Right kidney (tissue), 1 donor: ENCODE data around the gene CNTNAP5.

Experiments used
- DNase-seq: peaks from one replicate; pipeline ENCODE4 v3.0.0-alpha.2; 2016

CNTNAP5 gene

DNA sequence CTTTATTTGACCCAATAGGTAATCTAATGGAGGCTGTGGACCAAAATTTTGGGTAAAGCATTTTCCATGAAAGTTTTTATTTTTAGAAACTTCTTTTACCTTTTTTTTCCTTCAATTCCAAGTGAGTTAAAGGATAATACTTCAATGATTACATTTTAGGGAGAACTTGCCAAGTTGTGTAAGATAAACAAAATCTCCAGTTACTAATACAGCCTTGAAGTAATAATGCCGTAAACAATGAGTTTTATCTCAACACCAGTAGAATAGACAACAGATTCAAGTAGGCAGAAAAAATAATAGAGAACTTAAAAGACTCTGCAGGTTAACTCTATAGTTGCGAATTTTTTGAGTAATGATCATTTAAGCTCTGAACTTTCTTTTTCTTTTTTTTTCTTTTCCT, 807.4 kb downstream of the CNTNAP5 start:
- no peak for DNase-seq

DNA sequence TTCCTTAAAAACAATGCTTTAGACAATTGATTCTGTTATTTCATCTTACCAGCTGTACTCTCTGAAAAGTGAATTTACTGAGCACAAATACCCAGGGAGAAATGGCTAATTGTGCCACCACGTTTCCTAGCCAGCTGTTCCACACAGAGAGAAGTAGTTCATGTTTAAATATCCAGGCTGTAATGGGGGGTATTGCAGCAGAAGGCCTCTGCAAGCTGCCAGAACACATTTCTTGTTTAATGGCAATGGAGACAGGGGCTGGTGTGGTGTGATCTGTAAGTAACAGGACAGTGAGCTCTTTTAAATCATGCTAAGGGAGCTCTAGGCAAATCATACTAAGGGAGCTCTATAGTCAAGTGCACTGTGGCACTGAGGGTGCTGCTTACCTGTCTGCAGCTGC, 809.2 kb downstream of the CNTNAP5 start:
- no peak for DNase-seq

DNA sequence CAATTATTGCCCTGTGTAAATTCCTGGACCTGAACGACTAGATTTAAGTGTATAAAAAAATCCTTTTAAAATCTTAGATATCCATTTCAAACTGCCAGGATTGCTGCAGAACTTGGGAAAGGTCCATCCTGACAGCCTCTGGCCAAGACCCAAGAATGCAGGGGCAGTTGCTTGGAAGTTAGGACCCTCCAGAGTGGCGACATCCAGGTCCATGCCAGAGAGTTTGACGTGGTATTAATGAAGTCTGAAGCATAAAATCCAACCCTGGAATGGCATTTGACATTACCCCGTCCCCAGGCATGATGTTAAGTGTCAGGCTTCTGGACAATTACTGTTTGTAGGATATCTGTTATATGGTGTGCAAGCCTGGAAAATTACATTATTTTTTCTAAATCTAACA, 810.2 kb downstream of the CNTNAP5 start:
- no peak for DNase-seq

DNA sequence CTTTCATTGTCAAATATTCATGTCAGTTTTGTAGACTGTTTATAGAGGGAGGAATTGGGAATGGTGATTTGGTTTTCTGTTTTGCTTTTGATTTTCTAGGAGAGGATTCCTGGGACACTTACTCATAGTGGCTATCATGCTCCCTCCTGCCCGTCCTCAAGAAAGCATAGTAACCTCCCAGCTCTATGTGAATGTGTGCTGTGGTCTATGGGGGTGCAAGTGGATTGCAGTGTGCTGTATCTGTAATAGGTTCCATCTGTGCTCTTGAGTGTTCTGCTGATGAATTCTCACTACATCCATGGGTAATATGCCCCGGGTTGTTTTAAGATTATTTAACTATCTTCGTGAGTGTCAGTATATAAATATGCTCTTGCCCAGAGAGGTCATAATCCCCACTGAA, 811.3 kb downstream of the CNTNAP5 start:
- DNase-seq, result no peak

DNA sequence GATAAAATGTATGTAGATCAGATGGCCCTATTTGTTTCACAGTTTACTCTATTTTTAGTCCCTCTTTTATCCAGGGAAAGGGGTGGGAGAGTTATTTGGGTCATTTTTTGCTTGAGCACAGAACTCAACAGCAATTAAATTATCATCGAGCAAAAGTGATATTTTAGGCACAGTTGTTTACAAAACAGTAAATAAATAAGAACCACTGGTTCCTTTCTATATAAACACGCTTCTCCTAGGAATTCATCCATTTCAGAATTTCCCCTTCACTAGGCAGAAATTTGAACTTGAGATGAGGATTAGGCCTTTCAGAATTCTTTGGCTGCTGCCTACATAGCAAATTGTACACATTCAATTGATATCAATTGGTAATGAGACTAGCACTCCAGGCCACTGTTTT, 812.4 kb downstream of the CNTNAP5 start:
- no peak for DNase-seq

DNA sequence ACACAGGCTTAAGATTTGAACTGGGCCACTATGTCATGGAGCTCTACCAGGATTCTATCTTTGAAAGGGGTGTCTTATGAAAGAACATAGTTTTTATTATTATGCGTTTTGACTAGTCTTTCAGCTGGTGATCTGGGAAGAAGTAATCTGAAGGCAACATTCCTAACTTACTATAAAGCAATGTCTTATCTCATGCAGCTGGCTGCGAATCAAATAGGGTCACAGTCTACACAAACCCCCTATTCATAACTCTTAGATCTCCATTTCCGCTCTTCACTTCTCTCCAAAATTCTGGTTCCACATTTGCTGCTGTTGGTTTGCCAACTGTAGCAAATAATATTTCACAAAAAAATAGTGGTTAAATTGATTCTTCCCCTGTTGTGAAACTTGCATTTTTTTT, 813.3 kb downstream of the CNTNAP5 start:
- no peak for DNase-seq

DNA sequence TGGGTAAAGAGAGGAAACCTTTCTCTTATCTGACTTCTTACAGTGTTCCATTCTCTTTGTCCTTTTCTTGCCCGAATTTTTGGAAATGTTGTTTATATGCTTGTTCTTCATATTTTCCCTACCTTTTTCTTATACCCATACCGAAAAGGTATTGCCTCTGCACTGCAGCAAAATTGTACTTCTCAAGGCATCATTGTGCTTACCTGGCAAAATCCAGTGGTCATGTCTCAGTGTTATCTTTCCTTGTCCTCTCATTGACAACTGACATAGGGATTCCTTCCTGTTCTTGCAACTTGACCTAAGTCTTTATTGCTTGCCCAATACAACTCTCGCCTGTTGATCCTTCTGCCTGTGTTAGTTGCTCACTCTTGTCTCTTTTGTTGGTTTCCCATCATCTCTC, 842.2 kb downstream of the CNTNAP5 start:
- DNase-seq, result no peak

DNA sequence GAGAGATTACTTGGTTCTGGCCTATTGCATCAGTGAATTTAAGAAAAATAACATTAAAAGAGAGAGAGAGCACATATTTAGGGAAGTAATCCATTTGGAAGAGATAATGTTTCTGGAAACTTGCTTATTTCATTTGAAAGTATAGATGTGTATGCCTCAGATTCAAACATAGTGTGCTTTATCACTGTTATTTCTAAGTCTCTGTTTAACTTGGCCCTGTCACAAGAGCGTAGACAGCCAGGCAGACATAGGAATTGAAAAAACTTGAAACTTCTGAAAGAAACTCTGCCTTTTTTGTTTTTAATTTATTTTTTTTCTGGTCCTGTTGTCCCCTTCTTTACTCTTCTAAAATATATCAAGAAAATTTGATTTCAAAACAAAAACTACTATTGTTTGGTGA, 849.1 kb downstream of the CNTNAP5 start:
- DNase-seq, result no peak

DNA sequence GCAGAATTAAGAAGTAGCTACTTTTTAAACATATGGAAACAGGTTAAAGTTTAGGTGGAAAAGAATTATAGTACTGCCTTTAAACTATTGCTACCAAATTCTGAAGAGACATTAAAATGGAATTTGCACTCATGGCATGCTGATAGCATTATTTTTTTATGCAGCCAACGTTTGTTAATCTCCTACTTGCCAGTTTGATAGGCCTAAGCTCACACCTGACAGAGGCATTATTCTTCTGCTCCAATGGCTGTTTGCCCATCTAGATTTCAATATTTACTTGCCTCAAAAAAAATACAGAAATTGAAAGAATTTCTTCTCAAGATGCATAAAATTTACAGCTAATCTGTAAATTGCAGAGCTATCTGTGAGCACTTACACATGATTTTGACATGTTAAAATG, 849.6 kb downstream of the CNTNAP5 start:
- DNase-seq, result no peak

DNA sequence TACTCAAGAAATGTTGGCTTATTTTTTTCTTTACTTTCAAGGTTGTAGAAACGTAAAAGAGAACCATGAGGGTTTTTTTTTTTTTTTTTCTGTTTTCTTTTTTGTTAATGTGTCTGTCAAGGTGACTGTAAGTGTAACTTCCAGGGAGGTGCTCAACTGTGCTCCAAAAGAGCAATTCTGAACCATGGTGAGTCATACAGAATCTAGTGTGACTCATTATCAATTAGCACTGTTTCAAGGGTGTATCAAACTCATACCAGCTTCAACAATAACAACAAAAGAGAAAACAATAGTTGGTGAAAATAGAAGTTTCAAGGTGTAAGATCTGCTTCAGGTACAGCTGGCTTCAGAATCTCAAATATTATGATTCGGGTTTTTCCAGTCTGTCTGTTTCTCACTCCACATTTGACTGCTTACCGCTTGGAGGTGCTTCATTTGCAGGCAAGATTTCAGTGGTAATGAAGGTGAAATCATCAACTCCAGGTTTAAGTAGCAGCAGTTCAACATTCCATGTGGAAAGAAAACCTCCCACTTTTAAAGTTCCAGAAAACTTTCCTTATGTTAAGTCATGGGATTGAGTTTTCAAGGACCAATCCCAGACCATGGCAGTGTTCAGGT, 850.6 kb downstream of the CNTNAP5 start:
- no peak for DNase-seq

DNA sequence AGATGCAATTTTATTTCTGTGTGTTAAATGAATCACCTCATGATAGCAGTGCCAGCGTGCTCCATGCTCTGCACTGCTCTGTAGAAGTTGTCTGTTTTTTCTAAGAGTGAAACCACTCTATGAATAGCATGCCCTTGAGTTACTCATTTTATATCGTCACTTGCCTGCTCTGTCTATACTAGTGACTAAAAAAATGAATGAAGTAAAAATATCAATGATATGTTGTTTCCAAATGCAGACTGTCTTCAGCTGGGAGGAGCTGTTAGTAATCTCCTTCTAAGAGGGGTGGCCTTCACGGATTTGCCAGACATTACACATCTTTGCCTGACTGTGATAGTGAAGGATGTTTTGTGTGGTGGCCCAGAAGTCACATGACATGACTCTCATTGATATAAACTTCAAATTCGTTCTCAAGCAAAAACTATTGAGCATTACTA, 852.1 kb downstream of the CNTNAP5 start:
- DNase-seq, result no peak

DNA sequence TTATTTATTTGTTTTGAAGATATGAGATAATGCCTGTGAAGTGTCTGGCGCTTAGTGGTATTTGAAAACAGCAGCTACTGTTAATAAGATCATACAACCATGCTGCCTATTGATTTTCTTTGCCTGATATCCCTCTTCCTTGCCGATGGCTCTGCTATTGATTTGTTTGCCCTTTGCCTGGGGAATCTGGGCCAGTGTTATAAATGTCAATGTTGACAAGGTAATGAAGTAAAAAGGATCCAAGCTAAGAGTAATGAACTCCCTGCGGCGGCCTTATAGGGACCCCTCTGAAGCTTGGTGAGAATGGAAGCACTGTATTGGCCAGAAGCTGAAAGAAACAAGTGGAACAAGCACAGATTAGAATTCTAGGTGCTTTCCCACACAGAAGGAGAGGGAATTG, 854.6 kb downstream of the CNTNAP5 start:
- no peak for DNase-seq

DNA sequence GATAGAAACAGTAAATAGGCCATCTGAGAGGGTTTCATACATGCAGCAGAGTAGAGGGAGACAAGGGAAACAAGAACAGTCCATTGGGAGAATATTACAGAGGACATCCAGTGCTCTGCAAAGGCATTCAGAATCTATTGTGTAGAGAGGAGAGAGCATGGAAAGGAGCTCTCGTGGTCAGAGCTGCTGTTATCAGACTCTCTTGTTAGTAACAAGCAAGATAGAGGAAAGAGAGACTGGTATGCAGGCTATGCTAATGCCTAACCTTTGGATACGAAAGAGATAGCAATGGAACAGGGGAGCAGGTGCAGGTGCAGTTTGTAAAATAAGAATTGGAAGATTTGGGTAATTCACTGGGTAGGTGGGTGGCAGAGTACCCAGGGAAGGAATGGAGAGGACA, 855.9 kb downstream of the CNTNAP5 start:
- no peak for DNase-seq

DNA sequence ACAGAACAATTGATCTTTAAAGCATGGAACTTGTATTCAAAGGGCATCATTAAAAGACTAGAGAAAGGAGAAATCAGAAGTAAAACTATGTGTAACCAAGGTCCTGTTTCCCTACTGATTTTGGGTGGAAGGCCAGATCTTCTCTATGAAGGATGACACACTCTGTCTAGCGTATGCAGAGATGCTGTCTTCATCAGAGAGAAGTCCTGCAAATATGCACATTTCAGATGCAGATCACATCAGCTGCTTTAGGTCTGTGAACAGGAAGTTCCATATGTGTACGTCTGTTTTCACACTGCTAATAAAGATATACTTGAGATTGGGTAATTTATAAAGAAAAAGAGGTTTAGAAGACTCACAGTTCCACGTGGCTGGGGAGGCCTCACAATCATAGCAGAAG, 857.3 kb downstream of the CNTNAP5 start:
- no peak for DNase-seq

DNA sequence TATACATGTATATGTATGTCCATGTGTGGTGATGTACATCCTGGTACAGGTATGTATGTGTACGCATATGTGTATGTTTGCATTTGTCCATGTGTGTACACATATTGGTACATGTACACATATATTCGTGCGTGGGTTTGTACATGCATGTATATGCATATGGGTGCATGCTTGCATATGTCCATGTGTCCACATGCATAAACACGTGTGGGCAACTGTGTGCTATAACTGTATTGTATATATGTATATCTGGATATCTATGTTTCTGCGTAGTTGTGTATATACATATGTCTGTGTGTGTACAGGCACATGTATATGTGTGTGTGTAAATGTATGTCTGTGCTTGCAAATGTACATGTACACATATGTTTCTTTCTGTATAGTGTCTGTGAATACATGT, 858.5 kb downstream of the CNTNAP5 start:
- no peak for DNase-seq

DNA sequence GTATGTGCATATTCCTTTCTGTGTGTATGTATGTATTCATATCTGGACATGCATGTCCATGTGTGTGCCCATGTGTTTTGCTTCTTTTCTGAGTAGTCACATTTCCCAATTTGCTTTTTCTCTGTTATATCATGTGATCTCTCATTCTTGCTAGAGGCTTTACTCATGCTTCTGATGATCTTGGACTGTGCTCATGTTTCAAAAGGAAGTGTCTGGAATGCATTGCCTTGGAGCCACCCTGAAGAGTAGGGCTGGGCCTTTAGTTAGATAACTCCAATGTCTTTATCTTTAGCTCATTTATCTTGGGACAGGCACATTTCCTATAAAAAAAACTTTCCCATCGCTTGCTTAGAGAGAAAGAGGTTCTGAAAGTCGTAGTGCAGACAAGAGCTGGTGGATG, 859.2 kb downstream of the CNTNAP5 start:
- no peak for DNase-seq

DNA sequence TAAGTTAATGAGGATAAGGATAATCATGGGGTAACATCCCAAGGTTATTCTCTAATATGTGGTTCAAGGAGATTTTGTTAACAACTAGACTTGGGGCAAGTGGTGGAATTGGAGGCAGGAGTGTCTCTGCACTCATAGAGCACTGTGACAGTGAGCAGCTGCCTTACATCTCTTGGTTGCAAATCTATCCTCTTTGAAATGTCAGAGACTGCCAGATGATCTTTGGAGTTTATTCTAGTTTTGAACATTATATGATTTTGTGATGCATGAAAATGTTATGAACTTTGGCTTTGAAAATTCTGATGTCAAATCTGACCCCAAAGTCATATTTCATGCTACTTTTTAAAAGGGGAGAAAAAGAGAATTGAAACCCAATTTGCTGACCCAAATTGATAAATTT, 861.1 kb downstream of the CNTNAP5 start:
- DNase-seq, result no peak

DNA sequence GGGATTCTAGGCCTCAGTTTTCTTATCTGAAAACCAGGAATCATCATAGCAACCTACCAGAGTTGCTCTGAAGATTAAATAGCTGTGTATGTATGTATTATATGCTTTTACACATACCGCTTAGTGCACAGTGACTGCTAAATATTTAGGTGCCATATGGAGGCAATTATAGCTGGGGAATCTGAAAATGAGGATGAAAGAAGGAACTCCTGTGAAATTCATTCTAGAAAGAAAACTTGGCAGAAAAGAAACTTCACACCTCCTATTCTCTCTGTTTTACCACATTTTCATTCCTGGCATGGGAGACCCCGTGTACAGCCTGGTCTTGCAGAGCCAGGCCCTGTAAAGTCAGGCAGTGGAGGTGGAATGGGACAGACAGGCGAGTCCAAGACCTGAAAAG, 862.4 kb downstream of the CNTNAP5 start:
- no peak for DNase-seq

DNA sequence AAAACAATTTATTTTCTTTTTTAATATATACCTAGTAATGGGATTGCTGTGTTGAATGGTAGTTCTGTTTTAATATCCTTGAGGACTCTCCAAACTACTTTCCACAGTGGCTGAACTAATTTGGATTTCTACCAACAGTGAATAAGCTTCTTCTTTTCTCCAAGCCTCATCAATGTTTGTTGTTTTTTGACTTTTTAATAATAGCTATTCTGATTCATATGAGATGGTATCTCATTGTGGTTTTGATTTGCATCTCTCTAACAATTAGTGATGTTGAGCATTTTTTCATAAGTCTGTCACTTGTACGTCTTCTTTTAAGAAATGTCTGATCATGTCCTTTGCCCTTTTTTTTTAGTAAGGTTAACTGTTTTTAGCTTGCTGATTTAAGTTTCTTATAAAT, 863.3 kb downstream of the CNTNAP5 start:
- DNase-seq, result no peak

DNA sequence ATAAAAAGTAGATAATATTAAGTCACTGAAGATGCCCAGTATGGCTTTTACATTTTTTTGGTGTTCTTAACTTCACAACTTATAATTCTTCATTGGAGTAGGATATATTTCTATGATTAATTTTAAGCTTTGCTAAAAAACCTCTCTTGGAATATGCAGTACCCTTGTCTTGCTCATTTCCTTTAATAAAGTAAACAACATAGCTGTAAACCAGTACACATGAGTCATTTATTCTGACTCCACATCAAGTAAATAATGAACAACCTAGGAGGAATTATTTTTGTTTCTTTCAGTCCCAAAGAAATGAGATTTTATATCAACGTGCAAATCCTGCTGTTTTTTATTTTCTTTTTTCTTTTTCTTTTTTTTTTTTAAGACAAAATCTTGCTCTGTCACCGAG, 869.1 kb downstream of the CNTNAP5 start:
- no peak for DNase-seq

DNA sequence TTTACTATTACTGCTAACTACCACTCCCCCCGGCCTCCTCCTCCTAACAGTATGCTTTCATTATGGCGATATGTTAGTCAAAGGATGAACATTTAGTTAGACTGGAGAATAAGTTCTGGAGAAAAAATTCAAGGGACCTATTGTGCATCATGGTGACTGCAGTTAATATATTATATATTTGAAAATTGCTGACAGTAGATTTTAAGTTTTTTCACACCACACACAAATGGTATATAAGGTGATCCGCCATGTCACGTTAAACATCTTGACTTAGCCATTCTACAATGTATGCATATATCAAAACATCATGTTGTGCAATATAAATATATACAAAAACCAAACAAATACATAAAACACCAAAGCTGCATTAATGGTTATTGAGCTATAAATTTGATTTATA, 873.7 kb downstream of the CNTNAP5 start:
- no peak for DNase-seq

DNA sequence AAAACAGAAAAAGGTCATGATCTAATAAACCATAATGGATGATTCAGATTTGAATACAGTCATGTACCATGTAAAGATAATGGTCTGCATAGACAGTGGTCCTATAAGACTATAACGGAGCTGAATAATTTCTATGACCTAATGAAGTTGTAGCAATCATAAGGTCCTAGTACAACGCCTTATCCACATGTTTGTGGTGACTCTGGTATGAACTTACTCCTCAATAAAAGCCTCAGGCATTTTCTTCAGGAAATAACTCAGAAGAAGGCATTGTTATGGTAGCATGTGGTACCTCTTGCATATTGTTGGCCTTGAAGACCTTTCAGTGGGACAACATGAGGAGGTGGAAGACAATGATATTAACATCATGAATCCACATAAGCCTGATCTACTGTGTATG, 883.3 kb downstream of the CNTNAP5 start:
- DNase-seq, result no peak

DNA sequence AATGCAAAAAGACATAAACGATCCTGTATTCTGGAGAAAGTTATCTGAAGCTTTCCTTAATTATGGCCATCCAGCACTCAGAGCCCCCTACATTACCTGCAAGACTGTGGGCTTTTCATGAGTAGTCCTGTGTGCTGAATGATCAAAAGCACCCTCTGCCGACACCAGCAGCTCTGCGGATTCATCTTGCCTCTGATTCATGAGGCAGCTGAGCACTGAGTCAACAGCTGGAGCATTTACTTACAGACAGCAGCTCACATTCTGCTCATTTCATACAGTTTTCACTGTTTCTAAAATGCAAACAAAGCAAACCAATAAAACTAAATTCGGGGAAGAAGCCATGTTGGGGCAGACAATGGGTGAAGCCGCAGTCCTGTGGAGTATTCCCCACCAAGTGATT, 886.5 kb downstream of the CNTNAP5 start:
- DNase-seq, result no peak

DNA sequence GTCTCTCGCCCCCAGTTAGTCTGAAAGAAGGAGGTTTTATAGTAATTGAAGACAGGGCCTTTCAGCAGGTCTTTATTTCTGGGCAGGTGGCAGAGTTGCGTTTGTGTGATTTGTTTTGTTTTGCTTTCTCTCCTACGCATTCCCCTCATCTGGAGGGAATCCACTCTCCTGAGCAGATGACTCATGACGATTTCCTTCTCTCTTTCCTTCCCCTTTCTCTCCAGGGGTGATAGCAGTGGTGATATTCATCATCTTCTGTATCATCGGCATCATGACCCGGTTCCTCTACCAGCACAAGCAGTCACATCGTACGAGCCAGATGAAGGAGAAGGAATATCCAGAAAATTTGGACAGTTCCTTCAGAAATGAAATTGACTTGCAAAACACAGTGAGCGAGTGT, 888.8 kb downstream of the CNTNAP5 start:
- no peak for DNase-seq

DNA sequence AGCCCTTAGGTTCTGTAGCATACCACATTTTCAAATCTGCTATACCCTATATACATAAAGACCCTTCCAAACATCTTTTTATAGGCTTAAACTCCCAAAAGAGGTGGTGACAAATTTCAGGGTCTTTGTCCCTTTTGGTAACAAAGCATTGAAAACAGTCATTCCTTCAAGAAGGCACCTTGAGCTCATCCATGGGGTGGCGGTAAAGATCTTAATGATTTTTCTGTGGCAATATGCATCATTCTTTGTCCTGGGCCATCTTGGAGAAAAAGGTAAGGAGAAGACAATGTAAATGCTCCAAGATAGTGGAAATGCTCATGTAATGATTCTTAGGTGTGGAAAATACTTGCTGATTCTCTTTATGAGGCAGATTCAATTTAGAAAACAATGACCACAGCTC, 890.5 kb downstream of the CNTNAP5 start:
- DNase-seq, result no peak
